Measurements from ENCODE around the gene GAPVD1. TPM values are rescaled to one million over a fixed set of nuclear protein-coding genes. Genes with fewer than 3 reads are reported as not detected.

The GAPVD1 gene
- total and polyA plus RNA-seq, 2 of the 8 experiments (the other 6 are each of a cell fraction or from before 2014, with no cell fraction given), result 5.5 to 40.5 TPM

DNA sequence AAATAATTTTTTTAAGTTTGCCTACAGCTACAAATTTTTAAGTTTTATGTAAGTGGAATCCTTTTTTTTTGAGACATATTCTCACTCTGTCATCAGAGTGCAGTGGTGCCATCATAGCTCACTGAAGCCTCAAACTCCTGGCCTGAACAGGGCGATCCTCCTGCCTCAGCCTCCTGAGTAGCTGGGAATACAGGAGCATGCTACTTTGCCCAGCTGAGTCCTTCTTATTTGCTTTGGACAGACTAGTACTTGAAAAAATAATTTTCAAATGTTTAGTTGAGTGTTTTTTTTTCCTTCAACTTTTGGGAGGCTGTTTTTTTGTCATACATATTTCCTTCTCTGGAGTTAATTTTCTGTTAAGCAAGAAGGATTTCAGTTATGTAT lies 7.4 kb downstream of the GAPVD1 start:
- H3K79me2 ChIP-seq (ENCODE audit: control insufficient read depth in 1 of 2, insufficient read depth in 2 of 2, low read length in 2 of 2), result peaks cover 0 to 62% of the 10 kb centered on the region in 2 experiments; a peak in 2 of 4 replicates
- H3K23me2 ChIP-seq (ENCODE audit: low read depth, low read length), result no peaks in the 10 kb centered on the region
- H3K14ac ChIP-seq (ENCODE audit: insufficient read length), result no peak overlapping the region
- no peak overlapping the region for H2AK5ac ChIP-seq (ENCODE audit: low read depth, low read length)
- H2BK12ac ChIP-seq (ENCODE audit: low read depth, low read length), result no peak overlapping the region
- no peak overlapping the region for H4K91ac ChIP-seq (replicated peaks; ENCODE audit: insufficient read length, low read length)
- DNase-seq (ENCODE audit: low read depth in 1 of 2, low spot score in 2 of 2), result no peak
- H3K4me2 ChIP-seq (ENCODE audit: insufficient read depth in 1 of 2, low read depth in 2 of 2, low read length in 2 of 2), result no peak overlapping the region
- H3K4ac ChIP-seq (replicated peaks; ENCODE audit: insufficient read length, low read depth, low read length), result no peak overlapping the region
- 96% methylated on average over 1 of the region's 1 CpG; no CpG with 5 or more reads in 1 of the 2 experiments for WGBS, 2 experiments (ENCODE audit: extremely low coverage in 1 of 2, insufficient coverage in 1 of 2, insufficient read length in 1 of 2, insufficient replicate concordance in 2 of 2, low coverage in 1 of 2, low lambda C conversion rate in 2 of 2, missing lambda C conversion rate in 1 of 2)
- H2BK5ac ChIP-seq (ENCODE audit: low read depth, low read length), result no peak overlapping the region
- peaks cover 0 to 3% (median 0%) of the 10 kb centered on the region in 4 experiments; a peak in 1 of 8 replicates for H3K36me3 ChIP-seq (ENCODE audit: control insufficient read depth in 2 of 4, insufficient read depth in 4 of 4, low read length in 3 of 4)
- FAIRE-seq, result no peak
- H2BK15ac ChIP-seq (ENCODE audit: low read length), result no peak overlapping the region
- no peak overlapping the region for H2AFZ ChIP-seq (ENCODE audit: low read length)
- H3K79me1 ChIP-seq (ENCODE audit: low read depth, low read length), result no peaks in the 10 kb centered on the region; the same call in 1 of the 2 replicates
- no peak for TF ChIP-seq KDM4A (IDR thresholded peaks at IDR 0.05; ENCODE audit: low read depth, low read length, severe bottlenecking)
- no peak overlapping the region for H4K8ac ChIP-seq (ENCODE audit: extremely low read depth, insufficient read depth, low read length)
- H3K27me3 ChIP-seq (replicated peaks in 1 of 4; ENCODE audit: control insufficient read depth in 3 of 4, extremely low read depth in 1 of 4, insufficient read depth in 3 of 4, low read length in 3 of 4), result no peaks in the 10 kb centered on the region
- no peak overlapping the region for H3K4me3 ChIP-seq (ENCODE audit: extremely low read depth in 1 of 4, insufficient read depth in 2 of 4, low read depth in 3 of 4, low read length in 4 of 4)
- H4K5ac ChIP-seq (ENCODE audit: insufficient read length, low read depth, low read length), result no peak overlapping the region
- no peak overlapping the region for H3K9ac ChIP-seq (replicated peaks in 1 of 4; ENCODE audit: extremely low read depth in 1 of 4, low read depth in 3 of 4, low read length in 3 of 4)
- no peak overlapping the region for H3K27ac ChIP-seq (ENCODE audit: low read depth, low read length)
- no peak overlapping the region for H2BK120ac ChIP-seq (replicated peaks; ENCODE audit: low read depth, low read length)
- ChIA-PET POLR2A (ENCODE audit: partially characterized antibody) (interaction anchor here (0.6 to 1.1 kb wide), 3 partner anchors 21 to 423 kb away, joined by 3 to 5 read pairs (median 3); partner anchors contain the start of gene HSPA5), CTCF (ENCODE audit: partially characterized antibody) (no interaction called here)
- no peak overlapping the region for H3K18ac ChIP-seq (ENCODE audit: extremely low read depth, low read length)
- H3K23ac ChIP-seq (ENCODE audit: insufficient read length), result no peak overlapping the region
- no peaks in the 10 kb centered on the region for H3K9me3 ChIP-seq (ENCODE audit: insufficient read depth in 2 of 2, low read depth in 1 of 2, low read length in 1 of 2)
- peaks cover 0 to 7% (median 2%) of the 10 kb centered on the region in 4 experiments; a peak in 3 of 7 replicates for H3K4me1 ChIP-seq (replicated peaks in 1 of 4; ENCODE audit: control insufficient read depth in 3 of 4, insufficient read depth in 4 of 4, low read length in 3 of 4)
- no peak overlapping the region for H3K56ac ChIP-seq (replicated peaks; ENCODE audit: insufficient read length, low read depth, low read length)
- H4K20me1 ChIP-seq (replicated peaks in 1 of 2; ENCODE audit: control insufficient read depth in 1 of 2, insufficient read depth in 2 of 2, low read length in 2 of 2), result no peaks in the 10 kb centered on the region
- no peak overlapping the region for H2BK20ac ChIP-seq (ENCODE audit: low read length)
